HEK293T (cell line): Measurements from ENCODE around the gene NPAS3.

ENCODE experiments used
- ARNT ChIP-seq: fragments of 450-650 bp; IDR thresholded peaks from 2 replicates; pipeline ENCODE4 v1.6.1; 2017; ENCODE audit warnings: mild to moderate bottlenecking
- BHLHE40 ChIP-seq: fragments of 450-650 bp; IDR thresholded peaks from 2 replicates; pipeline ENCODE4 v1.6.1; 2016; ENCODE audit warnings: mild to moderate bottlenecking, moderate library complexity, borderline replicate concordance
- CTBP1 ChIP-seq: fragments of 450-650 bp; IDR thresholded peaks from 2 replicates; pipeline ENCODE4 v1.6.1; 2016; ENCODE audit warnings: borderline replicate concordance
- FOXA1 ChIP-seq: fragments of 450-650 bp; IDR thresholded peaks from 2 replicates; pipeline ENCODE4 v1.6.1; 2016; ENCODE audit warnings: mild to moderate bottlenecking
- FOXK2 ChIP-seq: fragments of 450-650 bp; IDR thresholded peaks from 2 replicates; pipeline ENCODE4 v1.6.1; 2016; ENCODE audit warnings: mild to moderate bottlenecking
- FOXM1 ChIP-seq: fragments of 450-650 bp; IDR thresholded peaks from 2 replicates; pipeline ENCODE4 v1.6.1; 2017; ENCODE audit warnings: mild to moderate bottlenecking, borderline replicate concordance
- HDGF ChIP-seq: fragments of 450-650 bp; IDR thresholded peaks from 2 replicates; pipeline ENCODE4 v1.6.1; 2017; ENCODE audit warnings: antibody characterized with exemption, borderline replicate concordance
- NFRKB ChIP-seq: fragments of 450-650 bp; IDR thresholded peaks from 2 replicates; pipeline ENCODE4 v1.6.1; 2016; ENCODE audit warnings: mild to moderate bottlenecking, moderate library complexity
- PKNOX1 ChIP-seq: fragments of 450-650 bp; IDR thresholded peaks from 2 replicates; pipeline ENCODE4 v1.6.1; 2016
- SP1 ChIP-seq: fragments of 450-650 bp; IDR thresholded peaks from 2 replicates; pipeline ENCODE4 v1.6.1; 2017
- SUZ12 ChIP-seq: fragments of 450-650 bp; IDR thresholded peaks from 2 replicates; pipeline ENCODE4 v1.6.1; 2016; ENCODE audit warnings: mild to moderate bottlenecking
- TARDBP ChIP-seq: fragments of 450-650 bp; IDR thresholded peaks from 2 replicates; pipeline ENCODE4 v1.6.1; 2016
- ZNF384 ChIP-seq: fragments of 450-650 bp; IDR thresholded peaks from 2 replicates; pipeline ENCODE4 v1.6.1; 2016

GRCh38 chr14:33455654-33456345 is 517.1 kb downstream of the NPAS3 start:
- no peak for TF ChIP-seq FOXA1
- no peak for TF ChIP-seq ZNF384
- TF ChIP-seq SP1, result no peak
- TF ChIP-seq FOXK2, result no peak
- TF ChIP-seq PKNOX1, result no peak
- no peak for TF ChIP-seq TARDBP
- no peak for TF ChIP-seq SUZ12
- no peak for TF ChIP-seq ARNT
- TF ChIP-seq HDGF, result no peak
- no peak for TF ChIP-seq NFRKB
- TF ChIP-seq CTBP1, result no peak
- TF ChIP-seq FOXM1, result no peak
- TF ChIP-seq BHLHE40, result no peak
